Smooth muscle cell (in vitro differentiated cells): ENCODE measurements around the gene RPL10. TPM values are rescaled to one million over a fixed set of nuclear protein-coding genes. Genes with fewer than 3 reads are reported as not detected.

Source experiments
- DNase-seq: peaks from one replicate; lab custom pipeline; 2025; ENCODE audit not compliant: unreplicated experiment; lab: John Stamatoyannopoulos, UW
- H2AFZ ChIP-seq: fragments of 200-600 bp; sonication (generic); 2 replicates; pipeline ENCODE4 v1.6.0; 2016; ENCODE audit warnings: antibody characterized with exemption, low read depth, mild to moderate bottlenecking
- H3F3A ChIP-seq: fragments of 200-600 bp; sonication (generic); 2 replicates; pipeline ENCODE4 v1.6.0; 2017; ENCODE audit warnings: antibody characterized with exemption, low read depth
- H3K27ac ChIP-seq: fragments of 200-600 bp; sonication (generic); 2 replicates; pipeline ENCODE4 v1.5.1; 2016; ENCODE audit warnings: low read depth, mild to moderate bottlenecking
- H3K27me3 ChIP-seq: fragments of 200-600 bp; sonication (generic); 2 replicates; pipeline ENCODE4 v1.6.1; 2016; ENCODE audit warnings: low read depth, mild to moderate bottlenecking
- H3K36me3 ChIP-seq: fragments of 200-600 bp; sonication (generic); 2 replicates; pipeline ENCODE4 v1.5.1; 2016; ENCODE audit warnings: low read depth
- H3K4me1 ChIP-seq: fragments of 200-600 bp; sonication (generic); 2 replicates; pipeline ENCODE4 v1.5.1; 2016; ENCODE audit warnings: low read depth
- H3K4me2 ChIP-seq: fragments of 200-600 bp; sonication (generic); 2 replicates; pipeline ENCODE4 v1.6.0; 2016; ENCODE audit warnings: mild to moderate bottlenecking
- H3K4me3 ChIP-seq: fragments of 200-600 bp; sonication (generic); 2 replicates; pipeline ENCODE4 v1.5.1; 2016; ENCODE audit warnings: mild to moderate bottlenecking
- H3K79me2 ChIP-seq: fragments of 200-600 bp; sonication (generic); 2 replicates; pipeline ENCODE4 v1.6.0; 2016; ENCODE audit warnings: low read depth, mild to moderate bottlenecking
- H3K9ac ChIP-seq: fragments of 200-600 bp; sonication (generic); 2 replicates; pipeline ENCODE4 v1.6.0; 2016; ENCODE audit warnings: low read depth
- H3K9me3 ChIP-seq: fragments of 200-600 bp; sonication (generic); replicated peaks from 2 replicates; pipeline ENCODE4 v1.5.1; 2016; ENCODE audit warnings: low read depth
- H4K20me1 ChIP-seq: fragments of 200-600 bp; sonication (generic); 2 replicates; pipeline ENCODE4 v1.6.0; 2016; ENCODE audit warnings: low read depth
- whole genome bisulfite sequencing: methylation state at CpG from one replicate; pipeline ENCODE4 v1.1.7; 2016; ENCODE audit warnings: low lambda C conversion rate; 5-methylcytosine and 5-hydroxymethylcytosine counted together
- polyA plus RNA-seq: library from polyadenylated mRNA; unstranded; fragments of >200 nt; fragmentation: Nextera tagmentation; extraction: Ambion mirVana; gene quantifications from 2 replicates; pipeline ENCODE4 v1.2.1, GENCODE V29; 2016
- total RNA-seq: library from RNA; depleted of rRNA; stranded (reverse); fragments of >200 nt; gene quantifications from 2 replicates; pipeline ENCODE4 v1.2.3, GENCODE V29; 2014
- TF ChIP-seq, protein P1 (sequence below): fragments of 200-600 bp; sonication (generic); IDR thresholded peaks from 2 replicates; pipeline ENCODE4 v1.5.1; 2017; ENCODE audit warnings: borderline replicate concordance, mild to moderate bottlenecking, antibody characterized with exemption; ENCODE audit not compliant: insufficient read depth, poor library complexity, severe bottlenecking

RPL10 gene
- total and polyA plus RNA-seq, 2 experiments from 2014 or later: 1,314 to 3,107 TPM

DNA sequence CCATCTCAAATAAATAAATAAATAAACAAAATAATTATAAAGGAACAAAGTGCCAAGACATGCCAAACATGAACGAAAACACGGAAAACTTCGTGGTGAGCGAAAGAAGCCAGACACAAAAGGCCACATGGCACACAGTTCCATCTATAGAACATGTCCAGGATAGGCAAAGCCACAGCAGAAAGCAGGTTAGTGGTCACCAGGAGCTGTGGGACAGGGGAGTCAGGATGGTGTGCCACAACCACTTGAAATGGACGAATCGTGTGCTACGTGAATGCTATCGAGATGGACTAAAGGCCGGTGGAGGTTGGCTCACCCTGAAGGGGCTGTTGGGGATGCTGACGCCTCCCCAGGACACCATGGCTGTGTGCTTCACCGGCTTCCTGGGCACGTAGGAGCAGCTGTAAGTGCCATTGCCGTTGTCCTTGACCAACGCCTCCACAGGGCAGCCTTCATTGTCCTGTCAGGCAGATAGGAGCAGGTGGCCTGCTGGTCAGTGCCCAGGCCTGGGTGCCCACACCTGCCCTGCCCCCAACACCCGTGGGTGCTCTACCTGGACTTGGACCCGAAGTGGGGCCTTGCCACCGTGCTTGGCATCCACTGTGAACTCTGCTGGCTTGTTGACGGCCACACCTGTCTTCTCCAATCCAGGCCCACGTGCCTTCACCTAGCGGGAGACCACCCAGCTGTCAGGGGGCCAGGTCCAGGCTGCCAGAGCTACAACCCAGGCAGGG is 34.3 kb upstream of the RPL10 start:
- H3K27me3 ChIP-seq: no peaks in the 10 kb centered on the region
- TF ChIP-seq, protein P1, sequence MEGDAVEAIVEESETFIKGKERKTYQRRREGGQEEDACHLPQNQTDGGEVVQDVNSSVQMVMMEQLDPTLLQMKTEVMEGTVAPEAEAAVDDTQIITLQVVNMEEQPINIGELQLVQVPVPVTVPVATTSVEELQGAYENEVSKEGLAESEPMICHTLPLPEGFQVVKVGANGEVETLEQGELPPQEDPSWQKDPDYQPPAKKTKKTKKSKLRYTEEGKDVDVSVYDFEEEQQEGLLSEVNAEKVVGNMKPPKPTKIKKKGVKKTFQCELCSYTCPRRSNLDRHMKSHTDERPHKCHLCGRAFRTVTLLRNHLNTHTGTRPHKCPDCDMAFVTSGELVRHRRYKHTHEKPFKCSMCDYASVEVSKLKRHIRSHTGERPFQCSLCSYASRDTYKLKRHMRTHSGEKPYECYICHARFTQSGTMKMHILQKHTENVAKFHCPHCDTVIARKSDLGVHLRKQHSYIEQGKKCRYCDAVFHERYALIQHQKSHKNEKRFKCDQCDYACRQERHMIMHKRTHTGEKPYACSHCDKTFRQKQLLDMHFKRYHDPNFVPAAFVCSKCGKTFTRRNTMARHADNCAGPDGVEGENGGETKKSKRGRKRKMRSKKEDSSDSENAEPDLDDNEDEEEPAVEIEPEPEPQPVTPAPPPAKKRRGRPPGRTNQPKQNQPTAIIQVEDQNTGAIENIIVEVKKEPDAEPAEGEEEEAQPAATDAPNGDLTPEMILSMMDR: no peak
- no peak overlapping the region for H2AFZ ChIP-seq
- H3F3A ChIP-seq: peaks cover 6% of the 10 kb centered on the region
- H3K9me3 ChIP-seq: no peaks in the 10 kb centered on the region
- DNase-seq: no peak
- peaks cover 48% of the 10 kb centered on the region for H3K79me2 ChIP-seq
- no peak overlapping the region for H3K9ac ChIP-seq
- H4K20me1 ChIP-seq: peaks cover 100% of the 10 kb centered on the region
- H3K36me3 ChIP-seq: no peaks in the 10 kb centered on the region
- WGBS: 85% methylated on average over 20 of the region's 20 CpGs
- H3K4me2 ChIP-seq: no peak overlapping the region
- H3K27ac ChIP-seq: no peak overlapping the region
- H3K4me1 ChIP-seq: no peaks in the 10 kb centered on the region
- no peak overlapping the region for H3K4me3 ChIP-seq

GRCh38 chrX:154365052-154365600 is 33.1 kb upstream of the RPL10 start:
- TF ChIP-seq, protein P1: no peak
- Histone ChIP-seq H3K27me3 (no peaks in the 10 kb centered on the region), H3K9me3 (no peaks in the 10 kb centered on the region), H3K36me3 (no peaks in the 10 kb centered on the region), H3K4me1 (no peaks in the 10 kb centered on the region), H3K4me3 (no peak overlapping the region), H3K79me2 (peaks cover 54% of the 10 kb centered on the region), H4K20me1 (peaks cover 96% of the 10 kb centered on the region), H2AFZ (no peak overlapping the region), H3K9ac (no peak overlapping the region), H3K27ac (no peak overlapping the region), H3F3A (peaks cover 6% of the 10 kb centered on the region), H3K4me2 (no peak overlapping the region)
- WGBS: 94% methylated on average over 20 of the region's 20 CpGs
- no peak for DNase-seq

GRCh38 chrX:154365997-154366665 is 32.0 kb upstream of the RPL10 start:
- Histone ChIP-seq H3K4me2 (no peak overlapping the region), H3K27ac (no peak overlapping the region), H3F3A (peaks cover 6% of the 10 kb centered on the region), H3K36me3 (no peaks in the 10 kb centered on the region), H3K79me2 (peaks cover 58% of the 10 kb centered on the region), H3K9ac (no peak overlapping the region), H3K27me3 (no peaks in the 10 kb centered on the region), H3K4me1 (no peaks in the 10 kb centered on the region), H2AFZ (no peak overlapping the region), H3K4me3 (no peak overlapping the region), H3K9me3 (no peaks in the 10 kb centered on the region), H4K20me1 (peaks cover 92% of the 10 kb centered on the region)
- DNase-seq: no peak
- 92% methylated on average over 24 of the region's 32 CpGs for WGBS
- TF ChIP-seq, protein P1: no peak
